CMK (cell line): ENCODE data around the gene PGP.
"Not testable (repeated sequence)": the region's sequence is repeated elsewhere in the genome, so short reads cannot be mapped to it uniquely, and the experiment has no call there.

Experiments used
- DNase-seq: peaks from one replicate; pipeline ENCODE4 v3.0.0-alpha.2; 2010; ENCODE audit warnings: low read depth

PGP gene

GRCh38 chr16:2223221-2223941 is 8.7 kb upstream of the PGP start, which contains the start of gene E4F1:
TSS of gene E4F1 (plus strand) at chr16:2223591. CDS start at chr16:2223614, 23 bp downstream.
- peak; percentile 97 for DNase-seq

- no peak for DNase-seq
Observed at GRCh38 chr16:2216330-2216729, 1.7 kb upstream of the PGP start.

GRCh38 chr16:2213817-2214718 is 572 bp downstream of the PGP start:
- no peak for DNase-seq

DNA sequence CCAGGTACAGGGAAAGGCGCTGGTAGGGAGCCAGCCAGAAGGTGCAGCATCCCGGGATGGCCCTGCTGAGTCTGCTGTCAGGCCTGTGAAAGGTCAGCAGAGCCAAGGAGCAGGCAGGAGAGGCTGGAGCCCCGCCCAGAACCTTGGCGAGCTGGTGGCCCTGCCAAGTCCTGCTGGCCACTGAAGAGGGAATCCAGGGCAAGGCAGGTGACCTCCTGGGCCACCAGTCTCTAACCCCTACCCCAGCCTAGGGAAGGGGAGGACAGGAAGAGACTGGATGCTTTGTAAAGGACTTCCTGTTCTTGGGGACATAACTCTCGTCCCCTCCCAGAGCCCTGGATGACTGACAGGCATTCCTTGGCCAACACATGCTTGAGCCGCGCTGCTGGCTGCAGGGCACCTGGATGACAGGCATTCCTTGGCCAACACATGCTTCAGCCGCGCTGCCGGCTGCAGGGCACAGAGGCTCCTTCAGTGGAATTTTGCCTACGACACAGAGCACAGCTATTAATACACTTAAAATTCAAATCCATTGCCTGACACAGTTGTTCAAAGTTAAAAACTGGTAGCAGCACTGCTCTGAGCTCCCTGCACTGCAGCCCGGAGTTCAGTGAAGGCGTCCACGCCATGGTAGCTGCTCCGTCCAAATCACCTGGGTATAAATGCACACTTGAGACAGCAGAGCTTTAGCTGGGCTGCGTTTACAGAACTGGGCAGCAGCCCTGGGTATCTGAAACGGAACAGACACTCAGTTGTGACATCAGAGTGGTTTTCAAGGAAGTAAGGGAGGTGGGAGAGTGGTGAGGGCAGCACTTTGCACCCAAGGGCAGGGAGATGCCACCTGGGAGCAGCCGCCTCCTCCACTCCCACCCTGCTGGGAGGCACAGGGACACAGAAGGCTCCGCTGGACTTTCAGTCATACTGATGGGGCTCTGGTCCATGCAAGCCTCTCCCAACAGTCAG is 2.0 kb downstream of the PGP start:
- DNase-seq = no peak

GRCh38 chr16:2211923-2212347 is 2.7 kb downstream of the PGP start:
- no peak for DNase-seq

- DNase-seq = no peak
Observed at GRCh38 chr16:2210386-2211365, 4.0 kb downstream of the PGP start, which contains the start of gene BRICD5. TSS of gene BRICD5 (minus strand) at chr16:2210863. CDS start at chr16:2210833, 30 bp downstream.

GRCh38 chr16:2210009-2210332 is 4.7 kb downstream of the PGP start:
- DNase-seq = no peak

- no peak for DNase-seq
Observed at GRCh38 chr16:2209258-2210008, 5.2 kb downstream of the PGP start.

GRCh38 chr16:2208772-2209171 is 5.9 kb downstream of the PGP start:
- DNase-seq = no peak

DNA sequence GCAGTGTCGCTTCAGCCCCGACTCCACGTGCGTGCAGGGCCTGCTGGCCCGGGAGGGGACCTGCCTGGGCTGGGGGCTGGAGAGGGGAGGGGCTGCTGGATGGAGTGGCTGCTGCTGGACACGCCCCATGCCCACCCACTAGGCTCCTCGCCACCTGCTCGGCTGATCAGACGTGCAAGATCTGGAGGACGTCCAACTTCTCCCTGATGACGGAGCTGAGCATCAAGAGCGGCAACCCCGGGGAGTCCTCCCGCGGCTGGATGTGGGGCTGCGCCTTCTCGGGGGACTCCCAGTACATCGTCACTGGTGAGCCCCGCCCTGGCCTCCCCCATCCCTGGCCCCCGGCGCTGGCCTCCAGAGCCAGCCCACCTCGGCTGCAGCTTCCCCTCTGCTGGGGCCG is 6.3 kb downstream of the PGP start:
- DNase-seq = no peak

- no peak for DNase-seq
Observed at GRCh38 chr16:2207872-2208271, 6.8 kb downstream of the PGP start.

GRCh38 chr16:2206780-2207433 is 7.7 kb downstream of the PGP start:
- no peak for DNase-seq

- DNase-seq = no peak
Observed at GRCh38 chr16:2206420-2206779, 8.2 kb downstream of the PGP start.

GRCh38 chr16:2205967-2206313 is 8.7 kb downstream of the PGP start:
- DNase-seq = no peak

- DNase-seq = peak; percentile 70
Observed at GRCh38 chr16:2205104-2205966, 9.3 kb downstream of the PGP start, which contains the start of gene MLST8. TSS of gene MLST8 (plus strand) at chr16:2205454. CDS start at chr16:2206086, 632 bp downstream.

DNA sequence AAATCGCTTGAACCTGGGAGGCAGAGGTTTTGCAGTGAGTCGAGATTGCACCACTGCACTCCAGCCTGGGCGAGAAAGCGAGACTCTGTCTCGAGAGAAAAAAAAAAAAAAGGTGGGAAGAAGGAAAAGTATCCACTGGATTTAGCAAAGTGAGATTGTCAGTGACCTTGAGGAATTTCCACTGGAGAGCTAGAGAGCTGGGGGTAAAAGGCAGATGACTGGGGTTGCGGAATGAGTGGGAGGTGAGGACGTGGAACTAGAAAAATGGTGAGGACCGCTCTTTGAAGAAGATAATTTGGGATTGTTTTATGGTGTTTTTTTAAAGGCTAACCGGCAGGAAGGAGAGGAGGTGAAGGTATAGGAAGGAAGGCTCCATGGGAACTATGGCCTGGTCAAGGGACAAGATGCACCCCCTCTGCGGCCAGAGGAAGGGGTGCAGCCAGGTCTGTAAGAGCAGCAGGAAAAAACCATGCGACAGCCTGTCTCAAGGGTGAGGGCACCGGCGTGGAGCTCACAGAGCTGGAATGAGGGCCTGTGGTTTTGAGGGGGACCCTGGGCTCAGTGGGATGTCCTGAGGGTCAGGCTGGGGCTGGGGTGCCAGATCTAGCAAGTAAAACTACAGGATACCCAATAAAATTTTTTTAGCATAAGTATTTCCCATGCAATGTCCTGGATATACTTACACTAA is 10.1 kb downstream of the PGP start:
- DNase-seq = no peak

DNA sequence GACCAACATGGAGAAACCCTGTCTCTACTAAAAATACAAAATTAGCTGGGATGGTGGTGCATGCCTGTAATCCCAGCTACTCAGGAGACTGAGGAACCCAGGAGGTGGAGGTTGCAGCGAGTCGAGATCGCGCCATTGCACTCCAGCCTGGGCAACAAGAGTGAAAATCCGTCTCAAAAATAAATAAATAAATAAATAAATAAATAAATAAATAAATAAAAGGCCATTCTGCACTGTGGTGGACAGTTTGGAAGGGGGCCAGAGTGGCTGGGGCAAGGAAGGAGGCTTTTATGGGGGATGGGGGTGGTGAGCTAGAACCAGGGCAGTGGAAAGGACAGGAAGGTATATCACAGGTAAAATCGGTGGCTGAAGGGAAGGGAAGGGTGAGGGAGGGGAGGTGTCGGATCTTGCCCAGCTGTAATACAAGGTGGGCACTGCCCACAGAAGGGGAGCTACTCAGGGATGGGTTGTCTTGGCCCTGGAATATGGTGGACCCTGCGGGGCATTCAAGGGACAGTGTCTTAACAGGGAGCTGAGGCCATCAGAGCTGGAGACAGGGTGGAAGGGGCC is 11.4 kb downstream of the PGP start:
- not testable (repeated sequence) for DNase-seq

DNA sequence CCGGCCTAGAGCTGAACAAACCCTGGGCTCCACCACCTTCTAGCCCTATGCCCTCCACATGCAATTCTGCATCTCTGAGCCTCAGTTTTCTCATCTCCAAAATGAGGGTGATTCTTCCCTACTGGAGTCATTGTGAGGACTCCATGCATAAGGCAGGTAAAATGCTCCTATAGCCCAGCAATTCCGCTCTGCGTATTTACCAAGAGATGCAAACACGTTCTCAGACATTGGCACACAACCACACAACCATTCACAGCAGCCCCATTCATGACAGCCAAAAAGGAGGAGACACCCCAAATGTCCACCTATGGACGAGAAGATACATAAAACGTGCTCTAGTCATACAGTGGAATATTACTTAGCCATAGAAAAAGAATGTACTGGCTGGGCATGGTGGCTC is 14.3 kb downstream of the PGP start:
- DNase-seq = no peak
